ENCODE data around the gene BARHL2. TPM values are rescaled to one million over a fixed set of nuclear protein-coding genes. Genes with fewer than 3 reads are reported as not detected.

The BARHL2 gene
- total and polyA plus RNA-seq, 8 donors = not detected

DNA sequence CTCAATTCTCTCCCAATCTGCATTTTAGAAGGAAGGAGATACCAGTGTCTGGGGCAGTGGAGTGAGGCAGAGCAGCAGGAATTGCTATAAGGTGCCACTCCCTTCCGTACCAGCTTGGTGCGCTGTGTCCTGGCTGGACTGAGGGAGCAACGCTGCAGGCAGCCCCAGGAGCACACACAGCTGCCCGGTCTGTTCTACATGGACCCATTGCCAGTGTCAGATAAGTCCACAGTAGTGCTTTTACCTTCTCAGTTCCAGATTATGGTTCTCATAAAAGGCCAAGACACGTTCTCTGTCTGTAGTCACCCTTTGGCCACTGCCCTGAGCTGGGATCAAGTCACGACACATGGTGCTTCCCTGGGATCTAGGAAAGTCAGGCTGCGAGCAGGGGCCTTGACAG lies 44.1 kb upstream of the BARHL2 start:
- 68 to 75% (median 71%) methylated on average over 7 of the region's 7 CpGs for WGBS, 5 donors
- H3K36me3 ChIP-seq = no peaks in the 10 kb centered on the region

GRCh38 chr1:90753556-90753955 lies 36.5 kb upstream of the BARHL2 start:
- Histone ChIP-seq H3K9me3 (no peaks in the 10 kb centered on the region), H3K27me3 (peaks cover 0 to 21% (median 0%) of the 10 kb centered on the region in 3 donors), H3K36me3 (no peaks in the 10 kb centered on the region), H3K4me3 (no peak overlapping the region), H3K4me1 (no peaks in the 10 kb centered on the region), H3K27ac (no peak overlapping the region)
- TF ChIP-seq POLR2A (IDR thresholded peaks at IDR 0.05) (no peak), EP300 (IDR thresholded peaks at IDR 0.05) (no peak), POLR2AphosphoS5 (IDR thresholded peaks at IDR 0.05) (no peak), CTCF (IDR thresholded peaks at IDR 0.05) (no peak)
- intact Hi-C loops (cut with DNase I; ENCODE audit: low total_unique reads) = no loop called here
- DNase-seq = no peak
- 57 to 79% (median 71%) methylated on average over 1 of the region's 1 CpG for WGBS, 5 donors

More for the DNA sequence above, 44.1 kb upstream of the BARHL2 start:
- no peak overlapping the region for H3K27ac ChIP-seq
- peaks cover 0 to 47% (median 5%) of the 10 kb centered on the region in 3 donors for H3K27me3 ChIP-seq
- H3K4me1 ChIP-seq = no peaks in the 10 kb centered on the region
- no peak for DNase-seq
- no peak for TF ChIP-seq CTCF (IDR thresholded peaks at IDR 0.05)
- H3K9me3 ChIP-seq = no peaks in the 10 kb centered on the region
- intact Hi-C loops (cut with DNase I; ENCODE audit: low total_unique reads) = no loop called here
- H3K4me3 ChIP-seq = no peak overlapping the region

DNA sequence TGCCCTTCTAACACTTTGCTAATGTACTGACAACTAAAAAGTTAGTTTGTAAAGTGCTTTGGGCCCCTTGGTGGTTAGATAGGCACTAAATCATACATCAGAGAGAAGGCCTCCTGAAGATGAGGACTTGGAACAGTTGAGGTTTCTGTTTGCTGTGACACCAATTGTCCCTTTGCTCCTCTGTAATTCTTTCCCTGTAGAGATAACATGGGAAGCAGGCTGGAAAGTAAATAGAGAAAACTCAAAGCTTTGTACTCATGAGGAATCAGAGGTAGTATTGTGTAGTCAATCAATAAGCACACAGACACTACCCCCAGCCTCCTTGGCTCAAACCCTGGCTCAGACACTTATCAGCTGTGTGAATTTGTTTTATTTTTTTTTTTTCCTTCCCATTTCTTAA lies 31.6 kb upstream of the BARHL2 start:
- H3K9me3 ChIP-seq = no peaks in the 10 kb centered on the region
- intact Hi-C loops (cut with DNase I; ENCODE audit: low total_unique reads) = no loop called here
- H3K36me3 ChIP-seq = no peaks in the 10 kb centered on the region
- H3K4me1 ChIP-seq = no peaks in the 10 kb centered on the region
- TF ChIP-seq CTCF (IDR thresholded peaks at IDR 0.05) (no peak), EP300 (IDR thresholded peaks at IDR 0.05) (no peak), POLR2AphosphoS5 (IDR thresholded peaks at IDR 0.05) (no peak), POLR2A (IDR thresholded peaks at IDR 0.05) (no peak)
- H3K27ac ChIP-seq = no peak overlapping the region
- no peak for DNase-seq
- no peak overlapping the region for H3K4me3 ChIP-seq
- peaks cover 0 to 32% (median 0%) of the 10 kb centered on the region in 3 donors for H3K27me3 ChIP-seq

DNA sequence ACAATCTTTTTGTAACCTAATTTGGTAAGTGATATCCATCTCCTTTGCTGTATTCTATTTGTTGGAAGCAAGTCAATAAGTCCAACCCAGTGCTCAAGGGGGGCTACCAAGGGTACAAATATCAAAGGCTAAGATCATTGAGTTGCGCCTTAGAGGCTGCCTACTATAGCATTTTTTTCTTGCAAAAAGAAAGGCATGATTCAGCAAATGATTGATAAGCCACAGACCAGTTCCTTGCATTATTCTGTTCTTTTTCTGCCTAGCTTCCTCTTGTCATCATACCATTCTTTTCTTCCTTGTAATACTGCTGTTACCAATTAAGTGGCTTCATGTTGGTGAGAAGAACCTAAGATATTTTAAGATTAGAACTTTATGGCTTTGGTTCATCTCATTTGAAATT lies 29.8 kb upstream of the BARHL2 start:
- Histone ChIP-seq H3K9me3 (no peaks in the 10 kb centered on the region), H3K27me3 (peaks cover 0 to 24% (median 0%) of the 10 kb centered on the region in 3 donors), H3K4me3 (no peak overlapping the region), H3K36me3 (no peaks in the 10 kb centered on the region), H3K4me1 (no peaks in the 10 kb centered on the region), H3K27ac (no peak overlapping the region)
- WGBS, 5 donors = 73 to 87% (median 80%) methylated on average over 1 of the region's 1 CpG
- DNase-seq = no peak
- intact Hi-C loops (cut with DNase I; ENCODE audit: low total_unique reads) = no loop called here
- no peak for TF ChIP-seq EP300 (IDR thresholded peaks at IDR 0.05)
- no peak for TF ChIP-seq POLR2A (IDR thresholded peaks at IDR 0.05)
- no peak for TF ChIP-seq POLR2AphosphoS5 (IDR thresholded peaks at IDR 0.05)
- no peak for TF ChIP-seq CTCF (IDR thresholded peaks at IDR 0.05)
